Liver (tissue), 3 donors: Measurements from ENCODE around the gene VEGFB.

Experiments
- ATF3 ChIP-seq: IDR thresholded peaks from 2 replicates; pipeline ENCODE4 v1.6.1; 2016; ENCODE audit warnings: antibody characterized with exemption
- EGR1 ChIP-seq, 2 donors: IDR thresholded peaks; 2 replicates each; pipeline ENCODE4 v1.6.1; 2016 to 2018; ENCODE audit warnings: antibody characterized with exemption in 2 of 2, low read depth in 2 of 2
- FOXA1 ChIP-seq: IDR thresholded peaks from 2 replicates; pipeline ENCODE4 v1.6.1; 2016; ENCODE audit warnings: antibody characterized with exemption
- GABPA ChIP-seq, 2 donors: IDR thresholded peaks in 1 of 2; conservative IDR thresholded peaks in 1 of 2; 2 replicates each; pipeline ENCODE4 v1.6.1; 2016; ENCODE audit warnings: antibody characterized with exemption in 2 of 2, mild to moderate bottlenecking in 1 of 2, moderate library complexity in 1 of 2
- HNF4G ChIP-seq: IDR thresholded peaks from 2 replicates; pipeline ENCODE4 v1.6.1; 2016; ENCODE audit warnings: antibody characterized with exemption
- JUND ChIP-seq, 2 donors: IDR thresholded peaks; 2 replicates each; pipeline ENCODE4 v1.6.1; 2016; ENCODE audit warnings: antibody characterized with exemption in 2 of 2
- NR2F2 ChIP-seq: IDR thresholded peaks from 2 replicates; pipeline ENCODE4 v1.6.1; 2016; ENCODE audit warnings: antibody characterized with exemption
- RAD21 ChIP-seq, 2 donors: IDR thresholded peaks; 2 replicates each; pipeline ENCODE4 v1.6.1; 2016; ENCODE audit warnings: antibody characterized with exemption in 2 of 2, mild to moderate bottlenecking in 2 of 2
- SP1 ChIP-seq: IDR thresholded peaks from 2 replicates; pipeline ENCODE4 v1.6.1; 2018; ENCODE audit warnings: antibody characterized with exemption, mild to moderate bottlenecking
- TAF1 ChIP-seq: conservative IDR thresholded peaks from 2 replicates; pipeline ENCODE4 v1.6.1; 2016; ENCODE audit warnings: antibody characterized with exemption, mild to moderate bottlenecking
- YY1 ChIP-seq: IDR thresholded peaks from 2 replicates; pipeline ENCODE4 v1.6.1; 2016; ENCODE audit warnings: antibody characterized with exemption, mild to moderate bottlenecking
- TF ChIP-seq, protein P1 (sequence below): fragments of 150-350 bp; IDR thresholded peaks from 2 replicates; pipeline ENCODE4 v1.5.1; 2017; ENCODE audit warnings: improper control_type of control experiment, low read depth, low read length; ENCODE audit not compliant: missing input control
- TF ChIP-seq, protein P2 (sequence below): IDR thresholded peaks from 2 replicates; pipeline ENCODE4 v1.6.1; 2016; ENCODE audit warnings: antibody characterized with exemption, mild to moderate bottlenecking
- TF ChIP-seq, protein P3 (sequence below): IDR thresholded peaks from 2 replicates; pipeline ENCODE4 v1.6.1; 2016; ENCODE audit warnings: antibody characterized with exemption
- donor health status: healthy.
- donor health status: healthy.

DNA sequence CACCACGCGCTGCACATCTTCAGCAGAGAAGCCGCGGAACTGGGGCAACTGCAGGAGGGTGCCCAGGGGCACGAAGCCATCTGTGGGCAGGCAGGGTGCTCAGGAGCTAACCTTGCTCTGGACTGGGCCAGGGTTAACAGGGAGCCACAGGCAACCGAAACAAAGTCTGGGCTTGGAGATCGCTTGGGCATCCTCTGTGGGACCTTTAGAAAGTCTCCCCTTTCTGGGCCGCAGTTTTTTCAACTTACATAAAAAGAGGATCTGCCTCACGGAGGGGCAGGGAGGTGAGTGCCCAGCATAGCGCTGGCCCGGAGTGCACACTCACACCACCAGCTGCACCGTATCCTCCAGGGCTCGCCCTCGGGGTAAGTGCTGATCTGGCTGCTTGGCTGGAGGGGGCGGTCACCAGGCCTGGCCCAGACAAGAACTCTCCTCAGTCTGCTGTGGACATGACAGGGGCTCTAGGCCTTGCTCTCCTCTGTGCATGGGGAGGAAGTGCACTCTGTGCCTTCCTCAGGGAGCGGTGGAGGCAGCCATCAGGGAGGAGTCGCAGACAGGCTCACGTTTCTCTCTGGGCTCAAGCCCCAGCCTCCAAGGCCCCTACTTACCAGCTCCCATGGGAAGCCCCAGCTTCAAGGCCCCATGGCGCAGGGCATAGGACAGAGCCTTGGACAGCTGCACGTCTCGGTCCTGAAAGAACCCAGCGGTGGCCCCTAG, 9.3 kb upstream of the VEGFB start:
- no peak for TF ChIP-seq YY1
- TF ChIP-seq NR2F2 = no peak
- TF ChIP-seq, protein P1, sequence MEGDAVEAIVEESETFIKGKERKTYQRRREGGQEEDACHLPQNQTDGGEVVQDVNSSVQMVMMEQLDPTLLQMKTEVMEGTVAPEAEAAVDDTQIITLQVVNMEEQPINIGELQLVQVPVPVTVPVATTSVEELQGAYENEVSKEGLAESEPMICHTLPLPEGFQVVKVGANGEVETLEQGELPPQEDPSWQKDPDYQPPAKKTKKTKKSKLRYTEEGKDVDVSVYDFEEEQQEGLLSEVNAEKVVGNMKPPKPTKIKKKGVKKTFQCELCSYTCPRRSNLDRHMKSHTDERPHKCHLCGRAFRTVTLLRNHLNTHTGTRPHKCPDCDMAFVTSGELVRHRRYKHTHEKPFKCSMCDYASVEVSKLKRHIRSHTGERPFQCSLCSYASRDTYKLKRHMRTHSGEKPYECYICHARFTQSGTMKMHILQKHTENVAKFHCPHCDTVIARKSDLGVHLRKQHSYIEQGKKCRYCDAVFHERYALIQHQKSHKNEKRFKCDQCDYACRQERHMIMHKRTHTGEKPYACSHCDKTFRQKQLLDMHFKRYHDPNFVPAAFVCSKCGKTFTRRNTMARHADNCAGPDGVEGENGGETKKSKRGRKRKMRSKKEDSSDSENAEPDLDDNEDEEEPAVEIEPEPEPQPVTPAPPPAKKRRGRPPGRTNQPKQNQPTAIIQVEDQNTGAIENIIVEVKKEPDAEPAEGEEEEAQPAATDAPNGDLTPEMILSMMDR = no peak
- no peak for TF ChIP-seq FOXA1
- TF ChIP-seq, protein P2, sequence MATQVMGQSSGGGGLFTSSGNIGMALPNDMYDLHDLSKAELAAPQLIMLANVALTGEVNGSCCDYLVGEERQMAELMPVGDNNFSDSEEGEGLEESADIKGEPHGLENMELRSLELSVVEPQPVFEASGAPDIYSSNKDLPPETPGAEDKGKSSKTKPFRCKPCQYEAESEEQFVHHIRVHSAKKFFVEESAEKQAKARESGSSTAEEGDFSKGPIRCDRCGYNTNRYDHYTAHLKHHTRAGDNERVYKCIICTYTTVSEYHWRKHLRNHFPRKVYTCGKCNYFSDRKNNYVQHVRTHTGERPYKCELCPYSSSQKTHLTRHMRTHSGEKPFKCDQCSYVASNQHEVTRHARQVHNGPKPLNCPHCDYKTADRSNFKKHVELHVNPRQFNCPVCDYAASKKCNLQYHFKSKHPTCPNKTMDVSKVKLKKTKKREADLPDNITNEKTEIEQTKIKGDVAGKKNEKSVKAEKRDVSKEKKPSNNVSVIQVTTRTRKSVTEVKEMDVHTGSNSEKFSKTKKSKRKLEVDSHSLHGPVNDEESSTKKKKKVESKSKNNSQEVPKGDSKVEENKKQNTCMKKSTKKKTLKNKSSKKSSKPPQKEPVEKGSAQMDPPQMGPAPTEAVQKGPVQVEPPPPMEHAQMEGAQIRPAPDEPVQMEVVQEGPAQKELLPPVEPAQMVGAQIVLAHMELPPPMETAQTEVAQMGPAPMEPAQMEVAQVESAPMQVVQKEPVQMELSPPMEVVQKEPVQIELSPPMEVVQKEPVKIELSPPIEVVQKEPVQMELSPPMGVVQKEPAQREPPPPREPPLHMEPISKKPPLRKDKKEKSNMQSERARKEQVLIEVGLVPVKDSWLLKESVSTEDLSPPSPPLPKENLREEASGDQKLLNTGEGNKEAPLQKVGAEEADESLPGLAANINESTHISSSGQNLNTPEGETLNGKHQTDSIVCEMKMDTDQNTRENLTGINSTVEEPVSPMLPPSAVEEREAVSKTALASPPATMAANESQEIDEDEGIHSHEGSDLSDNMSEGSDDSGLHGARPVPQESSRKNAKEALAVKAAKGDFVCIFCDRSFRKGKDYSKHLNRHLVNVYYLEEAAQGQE = no peak
- no peak for TF ChIP-seq RAD21 (IDR thresholded peaks at IDR 0.05)
- no peak for TF ChIP-seq EGR1 (IDR thresholded peaks at IDR 0.05; ENCODE audit: low read depth in 2 of 2)
- TF ChIP-seq JUND (IDR thresholded peaks at IDR 0.05) = no peak
- TF ChIP-seq TAF1 = no peak
- TF ChIP-seq GABPA (IDR thresholded peaks at IDR 0.05 in 1 of 2, conservative IDR thresholded peaks at IDR 0.05 in 1 of 2) = no peak
- TF ChIP-seq SP1 = no peak
- no peak for TF ChIP-seq ATF3
- no peak for TF ChIP-seq HNF4G
- TF ChIP-seq, protein P3, sequence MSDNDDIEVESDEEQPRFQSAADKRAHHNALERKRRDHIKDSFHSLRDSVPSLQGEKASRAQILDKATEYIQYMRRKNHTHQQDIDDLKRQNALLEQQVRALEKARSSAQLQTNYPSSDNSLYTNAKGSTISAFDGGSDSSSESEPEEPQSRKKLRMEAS = no peak
